IPS-20b (cell line): ENCODE measurements around the gene EIPR1.

Experiments used
- H3K27ac ChIP-seq: one replicate; pipeline ENCODE4 v1.5.1; 2013; ENCODE audit warnings: low read length
- H3K27me3 ChIP-seq: 2 replicates; pipeline ENCODE4 v1.6.1; 2013; ENCODE audit warnings: mild to moderate bottlenecking, low read length, inconsistent platforms; ENCODE audit not compliant: insufficient read depth
- H3K36me3 ChIP-seq: 2 replicates; pipeline ENCODE4 v1.6.1; 2013; ENCODE audit warnings: low read depth, mild to moderate bottlenecking, inconsistent platforms, low read length, moderate library complexity; ENCODE audit not compliant: insufficient read depth
- H3K4me1 ChIP-seq: 2 replicates; pipeline ENCODE4 v1.6.1; 2013; ENCODE audit warnings: mild to moderate bottlenecking, control low read depth, inconsistent platforms, low read length, moderate library complexity; ENCODE audit not compliant: insufficient read depth
- H3K4me3 ChIP-seq: 2 replicates; pipeline ENCODE4 v1.5.1; 2013; ENCODE audit warnings: mild to moderate bottlenecking, low read length, inconsistent platforms
- H3K9ac ChIP-seq: 2 replicates; pipeline ENCODE4 v1.6.1; 2013; ENCODE audit warnings: low read depth, mild to moderate bottlenecking, inconsistent platforms, low read length, moderate library complexity
- H3K9me3 ChIP-seq: 2 replicates; pipeline ENCODE4 v1.6.1; 2013; ENCODE audit warnings: mild to moderate bottlenecking, low read depth, low read length, inconsistent platforms; ENCODE audit not compliant: insufficient read depth

EIPR1 gene

DNA sequence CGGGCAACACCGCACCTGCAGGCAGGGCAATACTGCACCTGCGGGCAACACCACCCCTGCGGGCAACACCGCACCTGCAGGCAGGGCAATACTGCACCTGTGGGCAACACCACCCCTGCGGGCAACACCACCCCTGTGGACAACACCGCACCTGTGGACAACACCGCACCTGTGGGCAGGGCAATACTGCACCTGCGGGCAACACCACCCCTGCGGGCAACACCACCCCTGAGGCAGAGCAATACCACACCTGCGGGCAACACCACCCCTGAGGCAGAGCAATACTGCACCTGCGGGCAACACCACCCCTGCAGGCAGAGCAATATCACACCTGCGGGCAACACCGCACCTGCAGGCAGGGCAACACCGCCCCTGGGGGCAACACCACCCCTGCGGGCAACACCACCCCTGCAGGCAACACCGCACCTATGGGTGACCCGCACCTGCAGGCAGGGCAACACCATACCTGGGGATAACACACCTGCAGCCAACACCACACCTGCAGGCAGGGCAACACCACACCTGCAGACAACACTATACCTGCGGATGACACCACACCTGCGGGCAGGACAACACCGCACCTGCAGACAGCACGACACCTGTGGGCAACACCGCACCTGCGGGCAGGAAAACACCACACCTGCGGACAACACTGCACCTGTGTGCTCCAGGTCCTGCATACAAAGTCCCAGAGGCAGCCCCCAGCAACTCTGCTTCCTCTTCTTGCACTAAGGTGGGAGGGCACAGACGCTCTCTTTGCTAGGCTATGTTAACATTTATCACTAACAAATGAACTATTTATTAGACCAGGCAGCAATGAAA is 57.7 kb downstream of the EIPR1 start:
- Histone ChIP-seq H3K27me3 (no peaks in the 10 kb centered on the region), H3K4me1 (peaks cover 17% of the 10 kb centered on the region), H3K36me3 (no peaks in the 10 kb centered on the region), H3K9ac (0 out of 2 replicates have a peak overlapping the region, but pooled peaks have one; percentile 2), H3K4me3 (no peak overlapping the region), H3K9me3 (no peaks in the 10 kb centered on the region), H3K27ac (no peak overlapping the region)

DNA sequence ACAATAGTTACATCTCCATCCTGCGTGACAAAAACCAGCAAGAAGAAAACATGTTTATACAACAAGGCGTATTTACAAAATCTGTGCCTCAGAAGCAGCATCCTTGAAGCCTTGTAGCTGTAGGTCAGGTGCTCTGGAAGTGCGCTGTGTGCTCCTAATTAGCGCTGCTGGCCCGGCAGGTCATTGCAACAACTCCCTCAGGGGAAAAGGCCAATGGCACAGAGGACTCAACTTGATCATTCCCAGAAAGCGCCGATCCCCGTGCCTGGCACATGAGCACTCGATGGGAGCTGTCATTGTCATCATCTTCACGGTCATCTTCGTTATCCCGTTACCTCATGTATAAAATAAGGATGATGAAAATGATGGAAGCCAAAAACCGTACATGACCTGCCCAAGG is 58.5 kb downstream of the EIPR1 start:
- H3K9me3 ChIP-seq, result no peaks in the 10 kb centered on the region
- H3K9ac ChIP-seq, result no peak overlapping the region
- H3K4me3 ChIP-seq, result no peak overlapping the region
- H3K27me3 ChIP-seq, result no peaks in the 10 kb centered on the region
- H3K4me1 ChIP-seq, result peaks cover 17% of the 10 kb centered on the region
- no peak overlapping the region for H3K27ac ChIP-seq
- no peaks in the 10 kb centered on the region for H3K36me3 ChIP-seq

DNA sequence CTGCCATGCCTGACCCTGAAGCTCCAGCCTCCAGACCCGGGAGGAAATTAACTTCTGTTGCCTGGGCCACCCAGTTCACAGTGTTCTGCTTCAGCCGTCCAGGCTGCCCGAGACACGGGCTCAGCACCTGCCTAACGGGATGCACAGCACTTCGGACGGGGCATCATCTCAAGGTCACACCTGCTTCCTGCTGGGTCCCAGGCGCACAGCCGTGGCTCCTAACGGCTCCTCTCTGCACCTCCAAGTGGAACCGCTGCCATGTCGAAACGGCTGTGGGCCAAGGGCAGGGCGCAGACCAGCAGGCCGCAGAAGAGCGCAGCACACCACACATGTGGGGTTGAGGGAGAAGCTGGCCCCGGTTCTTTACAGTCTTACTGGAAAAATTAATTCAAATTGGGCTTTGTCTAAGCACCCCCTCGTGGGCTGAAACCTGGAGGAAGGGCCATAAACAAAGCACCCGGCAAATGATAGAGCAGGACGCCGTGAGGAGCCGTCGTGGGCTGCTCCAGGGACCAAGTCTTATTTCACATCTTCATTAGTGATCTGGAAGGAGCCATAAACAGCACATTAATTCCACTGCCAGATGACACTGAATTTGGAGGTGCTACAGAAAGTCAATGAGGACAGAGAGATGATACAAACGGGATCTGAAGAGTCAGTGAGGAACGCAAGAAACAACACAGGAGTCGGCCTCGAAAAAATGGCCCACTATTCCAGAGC is 59.6 kb downstream of the EIPR1 start:
- Histone ChIP-seq H3K27ac (no peak overlapping the region), H3K9ac (no peak overlapping the region), H3K9me3 (no peaks in the 10 kb centered on the region), H3K4me1 (peaks cover 17% of the 10 kb centered on the region), H3K36me3 (no peaks in the 10 kb centered on the region), H3K4me3 (no peak overlapping the region), H3K27me3 (no peaks in the 10 kb centered on the region)

DNA sequence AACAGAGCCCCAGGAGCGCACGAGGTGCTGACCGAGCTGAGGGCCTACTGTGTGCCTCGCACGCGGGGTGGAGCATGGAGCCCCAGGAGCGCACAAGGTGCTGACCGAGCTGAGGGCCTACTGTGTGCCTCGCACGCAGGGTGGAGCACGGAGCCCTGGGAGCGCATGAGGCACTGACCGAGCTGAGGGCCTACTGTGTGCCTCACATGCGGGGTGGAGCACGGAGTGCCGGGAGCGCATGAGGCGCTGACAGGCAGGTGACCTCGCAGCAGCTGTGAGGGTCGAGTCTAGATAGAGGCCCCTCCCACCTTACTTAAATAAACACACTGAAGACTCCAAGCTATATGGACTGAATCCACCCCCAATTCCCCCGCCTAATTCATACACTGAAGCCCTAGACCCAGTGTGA is 60.3 kb downstream of the EIPR1 start:
- no peaks in the 10 kb centered on the region for H3K27me3 ChIP-seq
- H3K27ac ChIP-seq, result no peak overlapping the region
- H3K36me3 ChIP-seq, result no peaks in the 10 kb centered on the region
- H3K4me3 ChIP-seq, result no peak overlapping the region
- no peaks in the 10 kb centered on the region for H3K9me3 ChIP-seq
- no peak overlapping the region for H3K9ac ChIP-seq
- peaks cover 17% of the 10 kb centered on the region for H3K4me1 ChIP-seq

DNA sequence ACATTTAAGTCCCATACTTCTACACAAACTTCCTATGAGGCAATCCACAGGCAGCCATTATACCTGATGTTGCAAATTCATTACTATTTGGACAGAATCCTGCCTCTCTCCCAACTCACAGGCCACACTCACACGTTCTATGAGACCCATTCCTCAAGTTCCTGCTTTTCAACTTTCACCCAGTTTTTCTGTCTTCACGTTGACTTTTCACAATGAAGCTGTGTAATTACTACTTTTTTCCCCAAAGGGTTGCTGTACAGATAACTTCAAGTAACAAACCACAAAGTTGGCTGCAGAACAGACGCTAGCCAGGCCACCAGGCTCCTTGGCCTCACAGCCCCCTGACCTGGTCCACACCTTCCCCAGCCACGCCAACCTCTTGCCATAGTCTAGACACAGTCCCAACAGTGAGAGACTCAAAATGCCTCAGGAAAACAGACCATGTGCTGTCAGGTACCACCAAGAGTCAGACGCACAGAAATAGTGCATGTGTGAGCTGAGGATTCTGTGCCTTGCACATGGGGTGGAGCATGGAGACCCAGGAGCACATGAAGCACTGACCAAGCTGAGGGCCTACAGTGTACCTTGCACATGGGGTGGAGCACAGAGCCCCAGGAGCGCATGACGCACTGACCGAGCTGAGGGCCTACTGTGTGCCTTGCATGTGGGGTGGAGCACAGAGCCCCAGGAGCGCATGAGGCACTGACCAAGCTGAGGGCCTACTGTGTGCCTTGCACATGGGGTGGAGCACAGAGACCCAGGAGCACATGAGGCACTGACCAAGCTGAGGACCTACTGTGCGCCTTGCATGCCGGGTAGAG is 61.0 kb downstream of the EIPR1 start:
- no peaks in the 10 kb centered on the region for H3K9me3 ChIP-seq
- peaks cover 15% of the 10 kb centered on the region for H3K4me1 ChIP-seq
- no peaks in the 10 kb centered on the region for H3K36me3 ChIP-seq
- H3K9ac ChIP-seq, result no peak overlapping the region
- H3K4me3 ChIP-seq, result no peak overlapping the region
- no peak overlapping the region for H3K27ac ChIP-seq
- no peaks in the 10 kb centered on the region for H3K27me3 ChIP-seq

DNA sequence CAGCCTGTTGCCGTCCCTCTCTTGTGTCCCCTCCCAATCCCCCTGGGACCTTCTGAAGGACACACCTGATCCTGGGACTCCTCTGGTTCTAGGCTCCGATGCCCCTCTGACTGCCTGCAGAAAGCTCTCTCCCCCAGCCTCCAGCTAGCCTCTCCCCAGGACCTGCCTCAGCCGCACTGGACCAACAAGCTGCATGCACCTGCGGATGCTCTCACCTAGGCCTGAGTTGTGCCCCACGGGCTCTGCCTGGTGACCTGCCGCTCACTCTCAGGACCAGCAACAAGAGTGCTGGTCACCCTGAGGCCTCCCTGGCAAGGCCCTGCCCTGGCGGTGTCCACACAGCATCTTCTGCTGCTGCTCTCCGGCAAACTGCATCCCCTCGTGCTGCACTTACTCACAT is 63.0 kb downstream of the EIPR1 start:
- no peak overlapping the region for H3K9ac ChIP-seq
- H3K36me3 ChIP-seq, result no peaks in the 10 kb centered on the region
- H3K4me1 ChIP-seq, result no peaks in the 10 kb centered on the region

DNA sequence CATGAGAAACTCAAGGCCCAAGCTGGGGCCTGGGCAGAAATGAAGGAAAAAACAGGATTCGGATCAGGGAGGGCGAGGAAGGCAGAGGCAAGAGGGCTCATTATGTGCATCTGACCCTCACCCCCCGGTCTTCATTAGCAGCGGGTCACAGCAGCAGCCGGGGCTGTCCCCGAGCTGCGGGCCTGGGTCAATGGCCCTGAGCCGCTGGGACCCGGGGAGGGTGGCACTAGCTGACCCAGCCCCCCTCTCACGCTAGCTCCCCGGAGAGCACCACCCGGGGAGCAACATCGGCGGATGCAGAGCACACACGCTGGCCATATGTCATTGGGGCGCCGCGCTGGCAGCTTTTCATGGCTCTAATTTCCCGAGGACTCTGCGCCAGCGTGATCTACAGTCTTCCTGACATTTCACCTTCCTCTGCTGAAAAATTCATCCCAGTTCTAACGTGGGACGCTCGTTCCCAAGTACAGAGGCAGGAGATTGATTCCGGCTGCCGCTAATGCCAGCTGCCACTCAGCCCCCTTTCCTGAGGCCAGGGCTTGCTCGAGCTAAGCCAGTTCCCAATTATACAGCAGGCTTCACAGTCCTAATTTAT is 63.7 kb downstream of the EIPR1 start:
- Histone ChIP-seq H3K27me3 (no peaks in the 10 kb centered on the region), H3K27ac (no peak overlapping the region), H3K4me1 (no peaks in the 10 kb centered on the region), H3K9ac (no peak overlapping the region), H3K9me3 (no peaks in the 10 kb centered on the region), H3K36me3 (no peaks in the 10 kb centered on the region), H3K4me3 (no peak overlapping the region)

More for the DNA sequence above, 63.0 kb downstream of the EIPR1 start:
- H3K9me3 ChIP-seq, result no peaks in the 10 kb centered on the region
- H3K27me3 ChIP-seq, result no peaks in the 10 kb centered on the region
- no peak overlapping the region for H3K27ac ChIP-seq
- no peak overlapping the region for H3K4me3 ChIP-seq

DNA sequence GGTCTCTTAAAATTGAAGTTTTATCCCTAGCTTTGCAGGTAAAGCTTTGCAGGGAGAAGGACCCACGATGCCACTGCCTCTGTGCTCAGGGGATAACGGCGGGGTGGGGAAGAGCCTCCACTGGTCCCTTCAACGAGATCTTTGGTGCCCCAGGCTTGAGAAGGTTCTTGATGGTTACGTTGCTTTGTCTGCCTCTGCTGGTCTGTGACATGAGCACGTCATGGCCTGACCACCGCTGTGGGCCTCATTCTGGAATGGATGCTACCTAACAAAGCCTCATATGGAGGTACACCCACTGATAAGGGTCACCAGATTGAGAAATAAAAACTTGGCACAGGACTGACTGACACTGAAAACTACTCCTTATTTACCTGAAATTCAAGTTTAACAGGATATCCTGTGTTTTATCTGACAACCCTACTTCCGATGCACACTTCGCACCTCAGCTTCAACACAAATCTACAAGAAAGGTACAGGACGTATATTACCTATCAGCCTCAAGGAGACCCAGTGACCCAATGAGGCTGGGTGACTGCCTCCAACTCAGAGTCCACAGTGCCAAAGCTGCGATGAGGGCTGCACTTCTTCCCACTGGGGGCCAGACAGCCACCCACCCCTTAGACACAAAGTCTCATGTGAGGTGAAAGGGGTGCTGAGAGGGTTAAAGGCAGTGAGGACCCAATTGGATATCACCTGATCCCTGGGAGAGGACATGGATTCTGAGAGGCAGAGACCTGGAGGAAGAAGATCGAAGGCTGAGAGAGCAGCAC is 64.9 kb downstream of the EIPR1 start:
- Histone ChIP-seq H3K36me3 (no peaks in the 10 kb centered on the region), H3K4me1 (peaks cover 8% of the 10 kb centered on the region)

DNA sequence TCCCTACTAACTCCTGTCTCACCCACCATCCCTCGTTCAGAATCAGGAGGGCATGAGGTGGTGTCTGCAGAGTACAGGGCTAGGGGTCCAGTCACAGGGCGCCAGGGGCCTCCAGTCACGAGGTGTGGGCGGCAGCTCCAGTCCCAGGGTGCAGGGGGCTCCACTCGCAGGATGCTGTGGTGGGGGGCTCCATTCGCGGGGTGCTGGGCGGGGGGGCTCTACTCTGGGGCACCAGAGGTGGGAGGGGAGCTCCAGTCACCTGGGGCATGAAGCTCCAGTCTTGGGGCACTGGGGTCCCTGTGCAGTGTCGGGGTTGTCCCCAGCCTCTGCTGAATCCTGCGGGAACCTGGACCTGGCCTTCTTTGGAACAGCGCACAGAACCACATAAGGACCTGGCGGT is 66.0 kb downstream of the EIPR1 start:
- H3K27ac ChIP-seq, result no peak overlapping the region
- no peak overlapping the region for H3K9ac ChIP-seq
- peaks cover 8% of the 10 kb centered on the region for H3K4me1 ChIP-seq
- no peaks in the 10 kb centered on the region for H3K36me3 ChIP-seq
- no peaks in the 10 kb centered on the region for H3K9me3 ChIP-seq
- H3K27me3 ChIP-seq, result no peaks in the 10 kb centered on the region
- no peak overlapping the region for H3K4me3 ChIP-seq

More for the DNA sequence above, 64.9 kb downstream of the EIPR1 start:
- H3K4me3 ChIP-seq, result no peak overlapping the region
- H3K27me3 ChIP-seq, result no peaks in the 10 kb centered on the region
- no peaks in the 10 kb centered on the region for H3K9me3 ChIP-seq
- H3K27ac ChIP-seq, result no peak overlapping the region
- no peak overlapping the region for H3K9ac ChIP-seq

DNA sequence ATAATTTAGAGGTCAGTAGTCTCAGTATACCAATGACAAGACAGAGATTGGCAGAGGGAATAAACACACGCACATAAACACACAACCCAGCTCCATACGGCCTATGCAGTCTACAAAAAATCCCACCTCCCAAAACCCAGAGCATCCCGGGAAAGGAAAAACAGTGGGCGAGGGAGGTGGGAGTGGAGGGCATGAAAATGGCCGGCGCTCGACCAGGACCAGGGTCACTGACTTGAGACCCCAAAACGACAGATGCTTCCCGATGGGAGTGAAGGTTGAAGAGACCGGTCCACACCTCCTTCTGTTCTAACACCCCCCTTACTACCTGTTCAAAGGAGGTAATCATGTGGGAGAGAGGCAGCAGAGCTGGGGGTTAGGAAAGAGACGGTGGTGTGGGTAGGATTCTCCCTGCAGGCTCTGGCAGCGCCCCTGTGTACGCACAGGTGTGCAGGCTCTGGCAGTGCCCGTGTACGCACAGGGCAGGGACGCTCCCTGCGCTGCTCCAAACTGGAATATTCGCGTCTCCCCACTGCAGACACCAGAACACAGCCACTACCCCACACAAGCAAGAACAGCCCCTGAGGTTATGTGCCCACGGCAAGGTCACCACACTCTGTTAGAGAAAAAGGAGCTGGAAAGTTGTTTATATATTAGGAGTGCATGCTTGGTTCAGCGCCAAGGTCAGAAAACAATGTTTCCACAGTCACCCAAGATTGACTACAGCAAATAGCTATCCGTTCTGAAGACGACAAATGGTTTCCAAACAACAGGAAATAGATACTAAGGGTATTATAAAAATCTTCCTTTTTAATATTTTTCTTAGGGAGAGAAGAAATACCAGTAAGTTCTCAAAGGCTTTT is 67.9 kb downstream of the EIPR1 start:
- Histone ChIP-seq H3K4me1 (peaks cover 8% of the 10 kb centered on the region), H3K9me3 (no peaks in the 10 kb centered on the region), H3K36me3 (no peaks in the 10 kb centered on the region), H3K27me3 (no peaks in the 10 kb centered on the region), H3K9ac (no peak overlapping the region), H3K4me3 (no peak overlapping the region), H3K27ac (no peak overlapping the region)
